Stimulated activated CD8-positive, alpha-beta memory T cell treated with anti-CD3 and anti-CD28 coated beads, Interleukin-4, amount 100 ng/mL, for 24 hours (primary cell): Measurements from ENCODE around the gene PSMG4.

Source experiments
- DNase-seq: peaks from one replicate; pipeline ENCODE4 v3.0.0-alpha.2; 2020; ENCODE audit warnings: low read depth

The PSMG4 gene

GRCh38 chr6:3309391-3310050, 50.8 kb downstream of the PSMG4 start:
- DNase-seq = no peak

- no peak for DNase-seq
Measured at GRCh38 chr6:3310051-3310448, 51.3 kb downstream of the PSMG4 start.

GRCh38 chr6:3310703-3311102, 52.0 kb downstream of the PSMG4 start:
- DNase-seq = no peak

- DNase-seq = no peak
Measured at GRCh38 chr6:3311826-3312225, 53.1 kb downstream of the PSMG4 start.

- DNase-seq = no peak
Measured at GRCh38 chr6:3312604-3313231, 54.0 kb downstream of the PSMG4 start.

- no peak for DNase-seq
Measured at GRCh38 chr6:3314176-3314575, 55.4 kb downstream of the PSMG4 start.

- no peak for DNase-seq
Measured at GRCh38 chr6:3314621-3315467, 56.1 kb downstream of the PSMG4 start.

GRCh38 chr6:3315841-3316240, 57.1 kb downstream of the PSMG4 start:
- no peak for DNase-seq

GRCh38 chr6:3316331-3316730, 57.6 kb downstream of the PSMG4 start:
- DNase-seq = no peak

- no peak for DNase-seq
Measured at GRCh38 chr6:3316818-3317217, 58.1 kb downstream of the PSMG4 start.
